ENCODE data around the gene RAB28. TPM values are rescaled to one million over a fixed set of nuclear protein-coding genes. Genes with fewer than 3 reads are reported as not detected.

Gene RAB28
- total RNA-seq, 1 donor from 2014 or later = 67.3 TPM

DNA sequence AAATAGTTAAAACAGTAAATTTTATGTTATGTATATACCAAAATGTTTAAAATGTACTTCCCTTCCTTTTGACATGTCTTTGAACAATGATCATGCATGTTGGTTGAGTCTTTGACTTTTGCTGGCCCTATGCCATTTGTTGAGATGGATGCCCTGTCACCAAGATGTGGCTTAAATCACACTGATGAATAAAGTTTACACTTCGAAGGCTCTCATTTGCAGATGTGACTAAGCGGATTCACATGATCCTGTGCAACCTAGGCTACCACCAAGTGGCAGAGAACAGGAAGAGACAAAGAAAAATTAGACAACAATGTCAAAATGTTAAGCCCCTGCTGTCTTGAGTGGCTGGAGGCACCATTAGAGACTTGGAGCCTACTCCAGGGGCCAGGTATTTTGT is 139.9 kb downstream of the RAB28 start:
- no peak for DNase-seq (ENCODE audit: low spot score)
- Histone ChIP-seq H4K20me1 (ENCODE audit: low read depth) (no peaks in the 10 kb centered on the region), H3K9me3 (ENCODE audit: low read depth) (no peaks in the 10 kb centered on the region), H3K4me2 (no peak overlapping the region), H3K4me3 (no peak overlapping the region), H3K4me1 (no peaks in the 10 kb centered on the region), H3K36me3 (no peaks in the 10 kb centered on the region), H3K9ac (no peak overlapping the region), H3K27me3 (no peaks in the 10 kb centered on the region), H2AFZ (replicated peaks) (no peak overlapping the region), H3K27ac (no peak overlapping the region), H3F3A (ENCODE audit: low read depth) (no peaks in the 10 kb centered on the region), H3K79me2 (ENCODE audit: low read depth) (no peaks in the 10 kb centered on the region)
- peaks cover 3% of the 10 kb centered on the region for H3K36me3 Mint-ChIP-seq
- H3K4me3 Mint-ChIP-seq = no peak overlapping the region
- H3K27ac Mint-ChIP-seq = no peak overlapping the region
- H3K9me3 Mint-ChIP-seq = peaks cover 2% of the 10 kb centered on the region
- TF ChIP-seq EZH2phosphoT487 (IDR thresholded peaks at IDR 0.05) (no peak), EZH2 (IDR thresholded peaks at IDR 0.05) (no peak)
- TF ChIP-seq, protein P1, sequence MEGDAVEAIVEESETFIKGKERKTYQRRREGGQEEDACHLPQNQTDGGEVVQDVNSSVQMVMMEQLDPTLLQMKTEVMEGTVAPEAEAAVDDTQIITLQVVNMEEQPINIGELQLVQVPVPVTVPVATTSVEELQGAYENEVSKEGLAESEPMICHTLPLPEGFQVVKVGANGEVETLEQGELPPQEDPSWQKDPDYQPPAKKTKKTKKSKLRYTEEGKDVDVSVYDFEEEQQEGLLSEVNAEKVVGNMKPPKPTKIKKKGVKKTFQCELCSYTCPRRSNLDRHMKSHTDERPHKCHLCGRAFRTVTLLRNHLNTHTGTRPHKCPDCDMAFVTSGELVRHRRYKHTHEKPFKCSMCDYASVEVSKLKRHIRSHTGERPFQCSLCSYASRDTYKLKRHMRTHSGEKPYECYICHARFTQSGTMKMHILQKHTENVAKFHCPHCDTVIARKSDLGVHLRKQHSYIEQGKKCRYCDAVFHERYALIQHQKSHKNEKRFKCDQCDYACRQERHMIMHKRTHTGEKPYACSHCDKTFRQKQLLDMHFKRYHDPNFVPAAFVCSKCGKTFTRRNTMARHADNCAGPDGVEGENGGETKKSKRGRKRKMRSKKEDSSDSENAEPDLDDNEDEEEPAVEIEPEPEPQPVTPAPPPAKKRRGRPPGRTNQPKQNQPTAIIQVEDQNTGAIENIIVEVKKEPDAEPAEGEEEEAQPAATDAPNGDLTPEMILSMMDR (IDR thresholded peaks at IDR 0.05) = no peak
- H3K4me1 Mint-ChIP-seq = no peaks in the 10 kb centered on the region
- no peaks in the 10 kb centered on the region for H3K27me3 Mint-ChIP-seq (ENCODE audit: insufficient read depth, low read depth)

DNA sequence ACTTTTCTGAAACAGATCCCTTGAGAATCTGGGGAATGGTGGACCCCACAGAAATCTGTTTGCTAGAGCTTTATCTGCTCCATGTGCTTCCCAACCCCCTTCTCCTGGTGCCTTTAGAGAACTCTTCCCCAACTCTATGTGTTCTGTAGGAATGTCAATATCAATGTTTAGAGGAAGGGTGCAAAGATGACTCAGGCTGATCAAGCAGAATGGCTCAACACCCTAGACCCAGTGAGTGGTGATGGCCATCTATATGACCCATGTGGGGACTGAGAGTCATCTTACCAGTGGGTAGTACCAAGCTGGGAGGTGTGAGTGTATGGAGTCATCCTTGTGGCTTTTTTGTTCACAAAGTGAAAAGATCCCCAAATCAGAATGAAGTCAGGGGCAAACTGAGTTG is 143.5 kb downstream of the RAB28 start:
- TF ChIP-seq, protein P1 (IDR thresholded peaks at IDR 0.05) = no peak
- Mint-ChIP-seq H3K27me3 (ENCODE audit: insufficient read depth, low read depth) (peaks cover 3% of the 10 kb centered on the region), H3K27ac (no peak overlapping the region), H3K4me3 (no peak overlapping the region), H3K36me3 (peaks cover 13% of the 10 kb centered on the region), H3K9me3 (no peaks in the 10 kb centered on the region), H3K4me1 (no peaks in the 10 kb centered on the region)
- no peak overlapping the region for H2AFZ ChIP-seq (replicated peaks)
- no peaks in the 10 kb centered on the region for H4K20me1 ChIP-seq (ENCODE audit: low read depth)
- no peaks in the 10 kb centered on the region for H3K4me1 ChIP-seq
- H3K4me3 ChIP-seq = no peak overlapping the region
- H3K36me3 ChIP-seq = no peaks in the 10 kb centered on the region
- no peaks in the 10 kb centered on the region for H3K79me2 ChIP-seq (ENCODE audit: low read depth)
- DNase-seq (ENCODE audit: low spot score) = no peak
- no peaks in the 10 kb centered on the region for H3F3A ChIP-seq (ENCODE audit: low read depth)
- no peak overlapping the region for H3K9ac ChIP-seq
- H3K4me2 ChIP-seq = no peak overlapping the region
- no peaks in the 10 kb centered on the region for H3K9me3 ChIP-seq (ENCODE audit: low read depth)
- H3K27me3 ChIP-seq = no peaks in the 10 kb centered on the region
- no peak overlapping the region for H3K27ac ChIP-seq

DNA sequence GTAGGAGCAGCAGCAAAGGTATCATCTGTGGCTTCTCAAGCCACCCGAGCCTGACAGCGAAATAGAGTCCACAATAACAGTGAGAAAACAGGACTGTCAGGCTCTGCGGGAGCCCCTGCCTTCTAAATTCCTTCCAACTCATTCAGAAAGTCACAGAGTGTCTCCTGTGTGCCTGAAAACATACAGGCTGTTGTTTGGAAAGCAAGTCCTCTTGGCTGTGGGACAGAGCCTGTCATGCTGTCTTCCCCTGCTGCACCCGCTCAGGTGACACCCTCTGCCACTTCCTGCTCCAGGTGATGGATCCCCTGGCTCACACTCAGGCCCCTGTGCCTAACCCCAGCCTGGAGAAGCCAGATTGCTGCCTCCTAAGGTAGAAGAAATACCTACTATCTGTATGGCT is 152.3 kb downstream of the RAB28 start:
- H3K36me3 Mint-ChIP-seq = peaks cover under 1% of the 10 kb centered on the region

More for the DNA sequence above, 152.3 kb downstream of the RAB28 start:
- no peaks in the 10 kb centered on the region for H3F3A ChIP-seq (ENCODE audit: low read depth)
- no peaks in the 10 kb centered on the region for H4K20me1 ChIP-seq (ENCODE audit: low read depth)
- no peak overlapping the region for H3K9ac ChIP-seq
- no peaks in the 10 kb centered on the region for H3K36me3 ChIP-seq
- H3K4me1 ChIP-seq = no peaks in the 10 kb centered on the region
- H3K9me3 ChIP-seq (ENCODE audit: low read depth) = no peaks in the 10 kb centered on the region
- no peak overlapping the region for H2AFZ ChIP-seq (replicated peaks)
- no peaks in the 10 kb centered on the region for H3K9me3 Mint-ChIP-seq
- no peaks in the 10 kb centered on the region for H3K79me2 ChIP-seq (ENCODE audit: low read depth)
- peaks cover 2% of the 10 kb centered on the region for H3K27me3 Mint-ChIP-seq (ENCODE audit: insufficient read depth, low read depth)
- no peak overlapping the region for H3K4me2 ChIP-seq
- H3K27ac Mint-ChIP-seq = no peak overlapping the region
- H3K27me3 ChIP-seq = no peaks in the 10 kb centered on the region
- no peak overlapping the region for H3K4me3 ChIP-seq
- no peak overlapping the region for H3K4me3 Mint-ChIP-seq
- H3K4me1 Mint-ChIP-seq = no peaks in the 10 kb centered on the region
- no peak overlapping the region for H3K27ac ChIP-seq
- TF ChIP-seq, protein P1 (IDR thresholded peaks at IDR 0.05) = no peak
- no peak for DNase-seq (ENCODE audit: low spot score)
